ENCODE measurements around the gene PER2. TPM values are rescaled to one million over a fixed set of nuclear protein-coding genes. Genes with fewer than 3 reads are reported as not detected.

PER2 gene
- total RNA-seq, 4 donors from 2014 or later: 24.3 to 105 (median 85.9) TPM

DNA sequence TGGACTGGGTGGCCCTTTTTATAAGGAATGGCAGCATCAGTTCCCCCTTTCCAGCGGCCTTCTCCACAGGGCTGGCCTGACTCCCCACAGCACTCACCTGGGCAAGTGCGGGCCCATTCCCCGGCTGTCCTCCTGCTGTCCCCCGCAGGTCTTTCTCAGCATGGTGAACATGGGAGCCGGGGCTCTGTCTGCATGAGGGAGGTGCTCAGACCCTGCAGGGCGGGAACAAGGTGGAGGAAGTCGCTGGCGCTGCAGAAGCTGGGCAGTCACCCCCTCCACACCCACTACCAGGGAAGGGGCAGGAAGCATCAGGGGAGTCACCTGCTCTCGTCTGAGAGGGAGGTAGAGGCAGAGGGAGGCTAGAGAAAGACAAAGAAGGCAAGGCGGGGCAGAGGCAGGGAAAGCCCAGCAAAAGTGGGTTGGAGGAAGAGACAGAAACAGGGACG, 60.8 kb downstream of the PER2 start:
- 72% methylated on average over 11 of the region's 11 CpGs for WGBS
- H3K36me3 ChIP-seq: no peaks in the 10 kb centered on the region
- no peaks in the 10 kb centered on the region for H3K27me3 ChIP-seq

DNA sequence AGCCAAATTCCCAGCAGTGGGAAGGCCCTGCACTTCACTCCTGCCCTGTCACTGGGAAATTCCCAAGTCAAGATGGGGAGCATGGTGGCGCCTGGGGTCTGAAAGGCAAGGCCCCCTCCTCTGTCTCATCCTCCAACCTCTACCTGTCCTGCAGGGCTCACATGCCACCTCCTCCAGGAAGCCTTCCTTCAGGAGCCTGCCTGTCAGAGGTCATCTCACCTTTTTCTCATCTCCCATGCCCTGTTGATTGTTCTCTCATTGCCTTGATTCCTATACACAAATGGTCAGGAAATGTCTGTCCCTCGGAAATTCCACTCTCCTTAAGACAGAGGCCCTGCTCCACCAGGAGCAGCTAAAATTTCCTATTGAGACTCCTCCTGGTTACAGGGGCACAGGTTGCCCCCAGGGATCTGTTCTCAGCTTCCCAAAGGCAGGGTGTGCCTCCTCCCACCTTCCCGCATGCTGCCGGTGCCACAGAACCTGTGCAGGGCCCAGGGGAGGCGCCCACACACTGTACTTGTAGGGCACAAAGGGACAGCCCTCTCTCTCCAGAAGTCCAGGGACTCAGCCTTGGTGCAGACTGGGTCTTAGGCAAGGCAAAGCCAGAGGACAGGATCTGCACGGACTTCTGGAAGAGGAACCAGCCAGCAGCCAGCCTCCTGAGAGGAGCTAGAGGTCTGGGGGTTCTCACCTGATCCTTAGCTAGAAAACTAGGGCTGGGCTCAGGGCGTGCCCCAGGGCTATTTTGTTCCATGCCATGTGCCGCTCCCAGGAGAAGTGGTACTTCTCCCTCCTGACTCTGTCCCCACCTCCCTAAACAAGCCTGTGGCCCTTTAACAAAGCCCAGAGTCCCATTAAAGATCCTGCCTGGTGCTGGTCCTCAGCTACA, 61.5 kb downstream of the PER2 start:
- peaks cover 8% of the 10 kb centered on the region for H3K4me1 ChIP-seq
- no peaks in the 10 kb centered on the region for H3K36me3 ChIP-seq
- no peak for DNase-seq (ENCODE audit: low spot score in 2 of 2)
- no peaks in the 10 kb centered on the region for H3K27me3 ChIP-seq
- TF ChIP-seq POLR2A (IDR thresholded peaks at IDR 0.05) (no peak), POLR2AphosphoS5 (IDR thresholded peaks at IDR 0.05) (no peak), EP300 (IDR thresholded peaks at IDR 0.05) (no peak)
- TF ChIP-seq, protein P1, sequence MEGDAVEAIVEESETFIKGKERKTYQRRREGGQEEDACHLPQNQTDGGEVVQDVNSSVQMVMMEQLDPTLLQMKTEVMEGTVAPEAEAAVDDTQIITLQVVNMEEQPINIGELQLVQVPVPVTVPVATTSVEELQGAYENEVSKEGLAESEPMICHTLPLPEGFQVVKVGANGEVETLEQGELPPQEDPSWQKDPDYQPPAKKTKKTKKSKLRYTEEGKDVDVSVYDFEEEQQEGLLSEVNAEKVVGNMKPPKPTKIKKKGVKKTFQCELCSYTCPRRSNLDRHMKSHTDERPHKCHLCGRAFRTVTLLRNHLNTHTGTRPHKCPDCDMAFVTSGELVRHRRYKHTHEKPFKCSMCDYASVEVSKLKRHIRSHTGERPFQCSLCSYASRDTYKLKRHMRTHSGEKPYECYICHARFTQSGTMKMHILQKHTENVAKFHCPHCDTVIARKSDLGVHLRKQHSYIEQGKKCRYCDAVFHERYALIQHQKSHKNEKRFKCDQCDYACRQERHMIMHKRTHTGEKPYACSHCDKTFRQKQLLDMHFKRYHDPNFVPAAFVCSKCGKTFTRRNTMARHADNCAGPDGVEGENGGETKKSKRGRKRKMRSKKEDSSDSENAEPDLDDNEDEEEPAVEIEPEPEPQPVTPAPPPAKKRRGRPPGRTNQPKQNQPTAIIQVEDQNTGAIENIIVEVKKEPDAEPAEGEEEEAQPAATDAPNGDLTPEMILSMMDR (IDR thresholded peaks at IDR 0.05): no peak
- H3K9me3 ChIP-seq: no peaks in the 10 kb centered on the region
- H3K27ac ChIP-seq: no peak overlapping the region
- no peak overlapping the region for H3K4me3 ChIP-seq
- 84% methylated on average over 8 of the region's 8 CpGs for WGBS

More for the DNA sequence above, 60.8 kb downstream of the PER2 start:
- Histone ChIP-seq H3K27ac (no peak overlapping the region), H3K4me3 (no peak overlapping the region), H3K9me3 (no peaks in the 10 kb centered on the region), H3K4me1 (peaks cover 8% of the 10 kb centered on the region)
- TF ChIP-seq EP300 (IDR thresholded peaks at IDR 0.05) (no peak), POLR2A (IDR thresholded peaks at IDR 0.05) (no peak), POLR2AphosphoS5 (IDR thresholded peaks at IDR 0.05) (no peak)
- TF ChIP-seq, protein P1 (IDR thresholded peaks at IDR 0.05): no peak
- no peak for DNase-seq (ENCODE audit: low spot score in 2 of 2)

DNA sequence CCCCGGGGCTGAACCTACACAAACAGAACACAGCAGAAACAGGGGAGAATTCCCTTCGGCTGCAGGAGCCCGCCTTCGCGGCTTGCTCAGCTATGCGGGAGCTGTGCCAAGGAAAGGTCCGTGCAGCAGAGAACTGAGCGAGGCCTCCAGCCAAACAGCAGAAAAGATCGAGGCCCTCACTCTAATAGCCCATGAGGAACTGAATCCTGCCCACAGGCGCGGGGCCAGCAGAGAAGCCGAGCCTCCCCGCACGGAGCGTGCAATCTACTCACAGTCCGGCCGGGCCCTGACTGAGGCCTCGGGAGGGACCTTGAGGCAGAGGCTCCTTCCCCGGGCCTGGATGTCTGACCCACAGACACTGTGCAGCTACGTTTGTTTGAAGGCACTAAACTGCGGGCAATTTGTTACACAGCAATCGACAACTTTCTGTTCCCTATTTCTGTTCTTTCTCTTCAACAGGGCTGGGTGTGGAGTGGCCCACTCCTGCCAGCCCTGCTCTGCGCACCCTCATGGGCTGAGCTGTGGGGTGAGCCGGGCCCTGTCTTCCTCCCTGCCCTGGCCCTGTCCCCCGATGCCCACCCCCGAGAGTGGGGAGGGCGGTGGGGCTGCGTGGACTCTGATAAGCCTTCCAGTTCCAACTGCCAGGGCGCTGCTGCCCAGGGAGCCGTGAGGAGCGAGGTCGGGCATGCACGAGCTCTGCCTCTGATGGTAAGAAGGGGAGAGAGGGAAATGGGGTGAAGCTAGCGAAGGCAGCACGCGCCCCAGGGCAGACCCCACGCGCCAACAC, 62.3 kb downstream of the PER2 start:
- Histone ChIP-seq H3K36me3 (no peaks in the 10 kb centered on the region), H3K27me3 (no peaks in the 10 kb centered on the region), H3K27ac (no peak overlapping the region), H3K4me3 (no peak overlapping the region), H3K9me3 (no peaks in the 10 kb centered on the region), H3K4me1 (peaks cover under 1% of the 10 kb centered on the region)
- WGBS: 80% methylated on average over 31 of the region's 38 CpGs
- no peak for DNase-seq (ENCODE audit: low spot score in 2 of 2)
- TF ChIP-seq, protein P1 (IDR thresholded peaks at IDR 0.05): no peak
- TF ChIP-seq POLR2AphosphoS5 (IDR thresholded peaks at IDR 0.05): no peak
- no peak for TF ChIP-seq POLR2A (IDR thresholded peaks at IDR 0.05)
- TF ChIP-seq EP300 (IDR thresholded peaks at IDR 0.05): no peak

DNA sequence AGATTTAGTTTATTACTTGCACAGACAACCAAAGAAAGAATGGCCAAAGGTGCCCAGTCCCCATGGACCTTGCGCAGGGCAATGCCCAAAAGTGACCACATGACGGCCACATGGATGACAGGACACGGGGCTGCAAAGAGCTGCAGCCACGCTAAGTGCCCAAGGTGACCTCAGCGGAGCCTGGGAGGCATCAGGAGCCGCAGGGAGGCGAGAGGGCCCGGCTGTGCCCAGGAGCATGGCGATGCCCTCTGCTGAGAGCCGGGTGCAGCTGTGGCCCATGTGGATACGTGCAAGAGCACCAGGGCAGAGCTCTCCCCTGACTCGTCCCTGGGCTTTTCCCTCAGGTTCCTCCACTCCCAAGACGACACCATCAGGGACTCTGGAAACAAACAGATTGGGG, 63.3 kb downstream of the PER2 start:
- 95% methylated on average over 11 of the region's 13 CpGs for WGBS
- no peaks in the 10 kb centered on the region for H3K27me3 ChIP-seq
- TF ChIP-seq EP300 (IDR thresholded peaks at IDR 0.05) (no peak), POLR2A (IDR thresholded peaks at IDR 0.05) (no peak), POLR2AphosphoS5 (IDR thresholded peaks at IDR 0.05) (no peak)
- TF ChIP-seq, protein P1 (IDR thresholded peaks at IDR 0.05): no peak
- no peak for DNase-seq (ENCODE audit: low spot score in 2 of 2)
- H3K36me3 ChIP-seq: no peaks in the 10 kb centered on the region
- no peak overlapping the region for H3K27ac ChIP-seq
- no peaks in the 10 kb centered on the region for H3K9me3 ChIP-seq
- no peak overlapping the region for H3K4me3 ChIP-seq
- H3K4me1 ChIP-seq: no peaks in the 10 kb centered on the region
